ENCODE data around the gene SPINK2.

- no peak for TF ChIP-seq CTCF (IDR thresholded peaks at IDR 0.05; ENCODE audit: low read depth, low read length, poor library complexity, severe bottlenecking)
- no peak for TF ChIP-seq EZH2phosphoT487 (IDR thresholded peaks at IDR 0.05; ENCODE audit: borderline replicate concordance, low read length)
These were observed 49.4 kb upstream of the SPINK2 start for GRCh38 chr4:56870946-56871345.
